Astrocyte (in vitro differentiated cells and primary cell): ENCODE measurements around the gene DHX38. TPM values are rescaled to one million over a fixed set of nuclear protein-coding genes. Genes with fewer than 3 reads are reported as not detected.

Experiments used
- DNase-seq: peaks from one replicate; pipeline ENCODE4 v3.0.0-alpha.2; 2010; ENCODE audit warnings: low read depth
- FAIRE-seq: peaks from 2 replicates; lab custom pipeline; 2011; peaks lifted over from hg19 to GRCh38; lab: Jason Lieb, UNC
- H2AFZ ChIP-seq: 2 replicates; pipeline ENCODE4 v1.6.0; 2012; ENCODE audit warnings: low read depth, low read length, inconsistent platforms
- H3K27ac ChIP-seq: 2 replicates; pipeline ENCODE4 v1.5.1; 2011; ENCODE audit warnings: low read depth, low read length, inconsistent platforms
- H3K27me3 ChIP-seq: 2 replicates; pipeline ENCODE4 v1.6.0; 2011; ENCODE audit warnings: low read length, inconsistent platforms; ENCODE audit not compliant: insufficient read depth
- H3K36me3 ChIP-seq: 2 replicates; pipeline ENCODE4 v1.5.1; 2011; ENCODE audit warnings: low read length, inconsistent platforms; ENCODE audit not compliant: insufficient read depth
- H3K4me1 ChIP-seq: 2 replicates; pipeline ENCODE4 v1.5.1; 2011; ENCODE audit warnings: low read length, inconsistent platforms; ENCODE audit not compliant: insufficient read depth
- H3K4me2 ChIP-seq: 2 replicates; pipeline ENCODE4 v1.6.0; 2012; ENCODE audit warnings: low read length, inconsistent platforms
- H3K4me3 ChIP-seq: 2 replicates; pipeline ENCODE4 v1.5.1; 2011; ENCODE audit warnings: low read depth, mild to moderate bottlenecking, low read length, inconsistent platforms; ENCODE audit not compliant: insufficient read depth
- H3K79me2 ChIP-seq: 2 replicates; pipeline ENCODE4 v1.6.0; 2012; ENCODE audit warnings: mild to moderate bottlenecking, low read length, inconsistent platforms; ENCODE audit not compliant: insufficient read depth
- H3K9ac ChIP-seq: 2 replicates; pipeline ENCODE4 v1.6.0; 2012; ENCODE audit warnings: mild to moderate bottlenecking, low read length, inconsistent platforms
- H3K9me3 ChIP-seq: 2 replicates; pipeline ENCODE4 v1.5.1; 2012; ENCODE audit warnings: low read depth, mild to moderate bottlenecking, low read length, inconsistent platforms; ENCODE audit not compliant: insufficient read depth
- H4K20me1 ChIP-seq: 2 replicates; pipeline ENCODE4 v1.6.0; 2012; ENCODE audit warnings: low read length, inconsistent platforms; ENCODE audit not compliant: insufficient read depth
- H3K27ac Mint-ChIP-seq: one replicate; pipeline ENCODE4 v1.8.0; 2021; ENCODE audit warnings: mild to moderate bottlenecking, mixed read lengths; ENCODE audit not compliant: unreplicated experiment
- H3K27me3 Mint-ChIP-seq: one replicate; pipeline ENCODE4 v1.8.0; 2021; ENCODE audit warnings: low read depth, mixed read lengths; ENCODE audit not compliant: unreplicated experiment
- H3K36me3 Mint-ChIP-seq: one replicate; pipeline ENCODE4 v1.8.0; 2021; ENCODE audit warnings: low read depth, mixed read lengths; ENCODE audit not compliant: unreplicated experiment
- H3K4me1 Mint-ChIP-seq: one replicate; pipeline ENCODE4 v1.8.0; 2021; ENCODE audit warnings: low read depth, mixed read lengths; ENCODE audit not compliant: unreplicated experiment
- H3K4me3 Mint-ChIP-seq: one replicate; pipeline ENCODE4 v1.8.0; 2021; ENCODE audit warnings: mild to moderate bottlenecking, moderate library complexity, mixed read lengths; ENCODE audit not compliant: unreplicated experiment
- H3K9me3 Mint-ChIP-seq: one replicate; pipeline ENCODE4 v1.8.0; 2021; ENCODE audit warnings: mild to moderate bottlenecking, mixed read lengths; ENCODE audit not compliant: unreplicated experiment
- EZH2 ChIP-seq: IDR thresholded peaks from 2 replicates; pipeline ENCODE4 v1.6.1; 2012; ENCODE audit warnings: mild to moderate bottlenecking, low read length, inconsistent platforms; ENCODE audit not compliant: insufficient read depth
- total RNA-seq: library from RNA; stranded (reverse); gene quantifications from 2 replicates; pipeline ENCODE4 v1.2.1, GENCODE V29; 2021
- TF ChIP-seq, protein P1 (sequence below): IDR thresholded peaks from 2 replicates; pipeline ENCODE4 v1.5.1; 2011; ENCODE audit warnings: low read depth, mild to moderate bottlenecking, inconsistent platforms, low read length, moderate library complexity; ENCODE audit not compliant: insufficient read depth

The DHX38 gene
- total RNA-seq, 1 donor from 2014 or later = 49.0 TPM

DNA sequence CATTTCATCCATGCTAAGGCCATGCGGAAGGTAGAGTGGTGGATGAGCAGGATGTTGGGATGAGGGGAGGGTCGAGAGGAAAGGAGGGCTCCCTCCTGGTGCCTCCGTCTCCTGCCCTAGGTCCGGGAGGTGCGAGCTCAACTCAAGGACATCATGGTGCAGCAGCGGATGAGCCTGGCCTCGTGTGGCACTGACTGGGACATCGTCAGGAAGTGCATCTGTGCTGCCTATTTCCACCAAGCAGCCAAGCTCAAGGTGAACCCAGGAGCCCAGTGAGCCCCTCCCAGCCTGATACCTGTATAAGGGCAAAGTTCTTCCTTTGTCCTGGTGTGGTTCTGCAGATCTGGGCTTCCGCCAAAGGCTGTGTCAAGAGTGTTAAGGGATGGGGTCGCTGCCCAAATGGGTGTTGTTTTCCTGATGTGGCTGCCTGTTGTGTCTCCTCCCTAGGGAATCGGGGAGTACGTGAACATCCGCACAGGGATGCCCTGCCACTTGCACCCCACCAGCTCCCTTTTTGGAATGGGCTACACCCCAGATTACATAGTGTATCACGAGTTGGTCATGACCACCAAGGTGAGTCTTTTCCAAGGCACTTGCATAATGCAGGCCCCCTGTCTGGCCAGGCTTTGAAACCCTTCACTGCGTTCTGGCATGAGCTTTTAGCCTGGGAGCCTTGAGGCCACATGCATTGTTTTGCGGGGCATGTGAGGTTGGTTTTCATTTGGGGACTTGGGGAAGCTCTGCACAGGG is 14.9 kb downstream of the DHX38 start:
- Mint-ChIP-seq H3K4me1 (no peaks in the 10 kb centered on the region), H3K27ac (no peak overlapping the region), H3K4me3 (no peak overlapping the region), H3K9me3 (no peaks in the 10 kb centered on the region), H3K36me3 (peaks cover 30% of the 10 kb centered on the region), H3K27me3 (no peaks in the 10 kb centered on the region)
- Histone ChIP-seq H4K20me1 (no peaks in the 10 kb centered on the region), H2AFZ (no peak overlapping the region), H3K4me3 (no peak overlapping the region), H3K27me3 (no peaks in the 10 kb centered on the region), H3K27ac (no peak overlapping the region), H3K36me3 (peaks cover 40% of the 10 kb centered on the region), H3K79me2 (no peaks in the 10 kb centered on the region), H3K9me3 (no peaks in the 10 kb centered on the region), H3K4me2 (no peak overlapping the region), H3K4me1 (no peaks in the 10 kb centered on the region), H3K9ac (no peak overlapping the region)
- no peak for DNase-seq
- no peak for FAIRE-seq
- TF ChIP-seq, protein P1, sequence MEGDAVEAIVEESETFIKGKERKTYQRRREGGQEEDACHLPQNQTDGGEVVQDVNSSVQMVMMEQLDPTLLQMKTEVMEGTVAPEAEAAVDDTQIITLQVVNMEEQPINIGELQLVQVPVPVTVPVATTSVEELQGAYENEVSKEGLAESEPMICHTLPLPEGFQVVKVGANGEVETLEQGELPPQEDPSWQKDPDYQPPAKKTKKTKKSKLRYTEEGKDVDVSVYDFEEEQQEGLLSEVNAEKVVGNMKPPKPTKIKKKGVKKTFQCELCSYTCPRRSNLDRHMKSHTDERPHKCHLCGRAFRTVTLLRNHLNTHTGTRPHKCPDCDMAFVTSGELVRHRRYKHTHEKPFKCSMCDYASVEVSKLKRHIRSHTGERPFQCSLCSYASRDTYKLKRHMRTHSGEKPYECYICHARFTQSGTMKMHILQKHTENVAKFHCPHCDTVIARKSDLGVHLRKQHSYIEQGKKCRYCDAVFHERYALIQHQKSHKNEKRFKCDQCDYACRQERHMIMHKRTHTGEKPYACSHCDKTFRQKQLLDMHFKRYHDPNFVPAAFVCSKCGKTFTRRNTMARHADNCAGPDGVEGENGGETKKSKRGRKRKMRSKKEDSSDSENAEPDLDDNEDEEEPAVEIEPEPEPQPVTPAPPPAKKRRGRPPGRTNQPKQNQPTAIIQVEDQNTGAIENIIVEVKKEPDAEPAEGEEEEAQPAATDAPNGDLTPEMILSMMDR = no peak
- no peak for TF ChIP-seq EZH2

DNA sequence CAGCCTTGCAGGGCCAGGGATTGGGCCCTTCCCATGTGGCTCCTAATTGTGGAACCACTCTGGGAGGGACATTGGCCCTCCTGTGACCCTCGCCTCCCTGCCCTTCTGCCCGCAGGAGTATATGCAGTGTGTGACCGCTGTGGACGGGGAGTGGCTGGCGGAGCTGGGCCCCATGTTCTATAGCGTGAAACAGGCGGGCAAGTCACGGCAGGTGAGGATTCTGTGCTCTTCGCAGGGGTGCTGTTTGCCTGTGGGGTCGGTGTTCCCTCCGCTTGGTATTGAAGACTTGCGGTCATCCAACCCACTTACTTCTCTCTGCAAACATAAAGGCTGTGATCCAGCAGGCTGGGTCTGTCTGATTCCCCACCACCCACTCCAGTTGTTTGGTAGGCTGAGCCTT is 15.7 kb downstream of the DHX38 start:
- no peaks in the 10 kb centered on the region for H3K9me3 Mint-ChIP-seq
- Histone ChIP-seq H3K9ac (no peak overlapping the region), H3K9me3 (no peaks in the 10 kb centered on the region), H3K4me2 (no peak overlapping the region), H3K4me1 (no peaks in the 10 kb centered on the region), H3K79me2 (no peaks in the 10 kb centered on the region), H3K27ac (no peak overlapping the region), H3K27me3 (no peaks in the 10 kb centered on the region), H4K20me1 (no peaks in the 10 kb centered on the region), H3K4me3 (no peak overlapping the region), H2AFZ (no peak overlapping the region), H3K36me3 (peaks cover 40% of the 10 kb centered on the region)
- no peak overlapping the region for H3K4me3 Mint-ChIP-seq
- peaks cover 28% of the 10 kb centered on the region for H3K36me3 Mint-ChIP-seq
- no peak for DNase-seq
- H3K4me1 Mint-ChIP-seq = no peaks in the 10 kb centered on the region
- no peak for TF ChIP-seq EZH2
- TF ChIP-seq, protein P1 = no peak
- no peaks in the 10 kb centered on the region for H3K27me3 Mint-ChIP-seq
- H3K27ac Mint-ChIP-seq = no peak overlapping the region
- FAIRE-seq = no peak

GRCh38 chr16:72109966-72110530 is 16.4 kb downstream of the DHX38 start:
- H3K27ac Mint-ChIP-seq = no peak overlapping the region
- Histone ChIP-seq H2AFZ (no peak overlapping the region), H3K36me3 (peaks cover 33% of the 10 kb centered on the region), H3K79me2 (no peaks in the 10 kb centered on the region), H3K9me3 (no peaks in the 10 kb centered on the region), H3K27me3 (no peaks in the 10 kb centered on the region), H3K4me3 (no peak overlapping the region), H4K20me1 (no peaks in the 10 kb centered on the region), H3K4me2 (no peak overlapping the region), H3K9ac (no peak overlapping the region), H3K4me1 (no peaks in the 10 kb centered on the region), H3K27ac (no peak overlapping the region)
- H3K36me3 Mint-ChIP-seq = peaks cover 26% of the 10 kb centered on the region
- no peaks in the 10 kb centered on the region for H3K9me3 Mint-ChIP-seq
- TF ChIP-seq, protein P1 = no peak
- no peak for TF ChIP-seq EZH2
- no peak for FAIRE-seq
- no peaks in the 10 kb centered on the region for H3K27me3 Mint-ChIP-seq
- no peak for DNase-seq
- no peaks in the 10 kb centered on the region for H3K4me1 Mint-ChIP-seq
- H3K4me3 Mint-ChIP-seq = no peak overlapping the region
